ENCODE data around the gene TTC39A.

Gene TTC39A

GRCh38 chr1:51297401-51298321 lies 32.7 kb downstream of the TTC39A start:
- H3K36me3 Mint-ChIP-seq (ENCODE audit: low read depth) = no peaks in the 10 kb centered on the region
- peak overlapping the region; percentile 16 to 58 (median 26) for H3K4me3 Mint-ChIP-seq
- no peaks in the 10 kb centered on the region for H3K9me3 Mint-ChIP-seq
- TF ChIP-seq CTCF (IDR thresholded peaks at IDR 0.05; ENCODE audit: unreplicated experiment in 3 of 3) = no peak
- H3K27me3 Mint-ChIP-seq (ENCODE audit: low read depth) = peaks cover 5% of the 10 kb centered on the region
- H3K4me1 Mint-ChIP-seq = peaks cover 12% of the 10 kb centered on the region
- peak overlapping the region; percentile 20 to 79 (median 25) for H3K27ac Mint-ChIP-seq

GRCh38 chr1:51296383-51297357 lies 33.7 kb downstream of the TTC39A start:
- peak; percentile 93 to 98 (median 96) for TF ChIP-seq CTCF (IDR thresholded peaks at IDR 0.05; ENCODE audit: unreplicated experiment in 3 of 3)
- peak overlapping the region; percentile 48 to 64 (median 62) for H3K27ac Mint-ChIP-seq
- peaks cover 12% of the 10 kb centered on the region for H3K4me1 Mint-ChIP-seq
- H3K9me3 Mint-ChIP-seq = no peaks in the 10 kb centered on the region
- peak overlapping the region; percentile 42 to 61 (median 61) for H3K4me3 Mint-ChIP-seq
- no peaks in the 10 kb centered on the region for H3K36me3 Mint-ChIP-seq (ENCODE audit: low read depth)
- H3K27me3 Mint-ChIP-seq (ENCODE audit: low read depth) = peaks cover under 1% of the 10 kb centered on the region

GRCh38 chr1:51295926-51296325 lies 34.4 kb downstream of the TTC39A start:
- TF ChIP-seq CTCF (IDR thresholded peaks at IDR 0.05; ENCODE audit: unreplicated experiment in 3 of 3) = no peak
- no peaks in the 10 kb centered on the region for H3K27me3 Mint-ChIP-seq (ENCODE audit: low read depth)
- H3K36me3 Mint-ChIP-seq (ENCODE audit: low read depth) = no peaks in the 10 kb centered on the region
- no peak overlapping the region for H3K4me3 Mint-ChIP-seq
- H3K27ac Mint-ChIP-seq = no peak overlapping the region
- no peaks in the 10 kb centered on the region for H3K9me3 Mint-ChIP-seq
- H3K4me1 Mint-ChIP-seq = peaks cover 12% of the 10 kb centered on the region

GRCh38 chr1:51294566-51295184 lies 35.7 kb downstream of the TTC39A start:
- Mint-ChIP-seq H3K27ac (no peak overlapping the region), H3K4me3 (no peak overlapping the region), H3K4me1 (peaks cover 12% of the 10 kb centered on the region), H3K36me3 (ENCODE audit: low read depth) (no peaks in the 10 kb centered on the region), H3K9me3 (no peaks in the 10 kb centered on the region), H3K27me3 (ENCODE audit: low read depth) (no peaks in the 10 kb centered on the region)
- no peak for TF ChIP-seq CTCF (IDR thresholded peaks at IDR 0.05; ENCODE audit: unreplicated experiment in 3 of 3)

GRCh38 chr1:51293898-51294515 lies 36.4 kb downstream of the TTC39A start:
- Mint-ChIP-seq H3K36me3 (ENCODE audit: low read depth) (no peaks in the 10 kb centered on the region), H3K9me3 (no peaks in the 10 kb centered on the region), H3K27ac (no peak overlapping the region), H3K4me3 (no peak overlapping the region), H3K4me1 (peaks cover 12% of the 10 kb centered on the region), H3K27me3 (ENCODE audit: low read depth) (no peaks in the 10 kb centered on the region)
- TF ChIP-seq CTCF (IDR thresholded peaks at IDR 0.05; ENCODE audit: unreplicated experiment in 3 of 3) = no peak
